Measurements from ENCODE around the gene PCDHA6. TPM values are rescaled to one million over a fixed set of nuclear protein-coding genes. Genes with fewer than 3 reads are reported as not detected.
"Not testable (repeated sequence)": the region's sequence is repeated elsewhere in the genome, so short reads cannot be mapped to it uniquely, and the experiment has no call there.

PCDHA6 gene
- total RNA-seq, 1 experiment from 2014 or later = not detected

GRCh38 chr5:140840978-140841962, 13.5 kb downstream of the PCDHA6 start, which contains the start of gene PCDHA8:
PCDHA8 (plus strand) TSS chr5:140841187; CDS start chr5:140841322, 135 bp downstream.
- Histone ChIP-seq H2AFZ (no peak within 1 kb of the TSS), H3F3A (ENCODE audit: insufficient read depth, low read depth) (no peaks in the 10 kb centered on the region), H3K9me2 (ENCODE audit: insufficient read depth) (no peaks in the 10 kb centered on the region), H3K4me1 (replicated peaks; ENCODE audit: insufficient read depth) (no peaks in the 10 kb centered on the region), H3K4me3 (no peak within 1 kb of the TSS), H3K4me2 (no peak within 1 kb of the TSS), H3K36me3 (ENCODE audit: low read depth) (no peaks in the 10 kb centered on the region), H3K9me3 (ENCODE audit: insufficient read depth, low read depth) (no peaks in the 10 kb centered on the region), H3K27me3 (ENCODE audit: insufficient read depth, low read depth) (no peaks in the 10 kb centered on the region), H4K20me1 (ENCODE audit: insufficient read depth) (no peaks in the 10 kb centered on the region), H3K79me2 (ENCODE audit: low read depth) (no peaks in the 10 kb centered on the region), H3K27ac (no peak within 1 kb of the TSS)
- intact Hi-C loops (cut with micrococcal nuclease; ENCODE audit: unreplicated experiment) = loop anchor here (1.0 kb wide), 1 partner anchor 200 kb away; no protein-coding TSS in a partner anchor
- DNase-seq = peak in 1 of 2 experiments; percentile 13
- ChIA-PET POLR2A (ENCODE audit: unreplicated experiment) (no interaction called here), CTCF (interaction anchor here (0.8 to 1.0 kb wide), 2 partner anchors 13 to 199 kb away, joined by 3 to 4 read pairs; partner anchors contain the start of gene PCDHA6)
- no peak for TF ChIP-seq EZH2 (IDR thresholded peaks at IDR 0.05; ENCODE audit: low read depth)
- TF ChIP-seq CTCF (conservative IDR thresholded peaks at IDR 0.05) = peak; percentile 43
- BruUV-seq (replicated peaks) = no TSS peak

GRCh38 chr5:140842798-140843733, 15.3 kb downstream of the PCDHA6 start:
- H3K9me2 ChIP-seq (ENCODE audit: insufficient read depth) = no peaks in the 10 kb centered on the region
- no peaks in the 10 kb centered on the region for H3K4me1 ChIP-seq (replicated peaks; ENCODE audit: insufficient read depth)
- no peaks in the 10 kb centered on the region for H3K27me3 ChIP-seq (ENCODE audit: insufficient read depth, low read depth)
- H3K4me2 ChIP-seq = no peak overlapping the region
- no peaks in the 10 kb centered on the region for H4K20me1 ChIP-seq (ENCODE audit: insufficient read depth)
- POLR2A ChIA-PET (ENCODE audit: unreplicated experiment) = no interaction called here
- intact Hi-C loops (cut with micrococcal nuclease; ENCODE audit: unreplicated experiment) = no loop called here
- H3F3A ChIP-seq (ENCODE audit: insufficient read depth, low read depth) = no peaks in the 10 kb centered on the region
- no TSS peak for BruUV-seq (replicated peaks)
- no peak for DNase-seq
- CTCF ChIA-PET = no interaction called here
- H3K4me3 ChIP-seq = no peak overlapping the region
- H3K36me3 ChIP-seq (ENCODE audit: low read depth) = no peaks in the 10 kb centered on the region
- H3K79me2 ChIP-seq (ENCODE audit: low read depth) = no peaks in the 10 kb centered on the region
- no peaks in the 10 kb centered on the region; the same call in 1 of the 2 replicates for H3K9me3 ChIP-seq (ENCODE audit: insufficient read depth, low read depth)
- no peak overlapping the region for H2AFZ ChIP-seq
- no peak overlapping the region for H3K27ac ChIP-seq
- TF ChIP-seq CTCF (conservative IDR thresholded peaks at IDR 0.05) (no peak), EZH2 (IDR thresholded peaks at IDR 0.05; ENCODE audit: low read depth) (no peak)

- intact Hi-C loops (cut with micrococcal nuclease; ENCODE audit: unreplicated experiment); H3K4me2 ChIP-seq; H3K27ac ChIP-seq; H3K9me2 ChIP-seq (ENCODE audit: insufficient read depth); H3K9me3 ChIP-seq (ENCODE audit: insufficient read depth, low read depth); BruUV-seq (replicated peaks); H3K79me2 ChIP-seq (ENCODE audit: low read depth); H3K27me3 ChIP-seq (ENCODE audit: insufficient read depth, low read depth); H4K20me1 ChIP-seq (ENCODE audit: insufficient read depth); DNase-seq; H3K36me3 ChIP-seq (ENCODE audit: low read depth); POLR2A ChIA-PET (ENCODE audit: unreplicated experiment); H3K4me1 ChIP-seq (replicated peaks; ENCODE audit: insufficient read depth); H3F3A ChIP-seq (ENCODE audit: insufficient read depth, low read depth); H2AFZ ChIP-seq; H3K4me3 ChIP-seq: not testable (repeated sequence)
- CTCF ChIA-PET = interaction anchor here (0.5 kb wide), 1 partner anchor 490 kb away, joined by 7 read pairs; no protein-coding TSS in a partner anchor
Observed at GRCh38 chr5:140848139-140849102, 20.7 kb downstream of the PCDHA6 start, which contains the start of gene PCDHA9. PCDHA9 (plus strand) TSS chr5:140848382; CDS start chr5:140848496, 114 bp downstream.

- POLR2A ChIA-PET (ENCODE audit: unreplicated experiment) = not testable (repeated sequence)
Observed at GRCh38 chr5:140849831-140850634, 22.3 kb downstream of the PCDHA6 start.

More at GRCh38 chr5:140849831-140850634, 22.3 kb downstream of the PCDHA6 start:
- H3K4me3 ChIP-seq; H3K27ac ChIP-seq; H3F3A ChIP-seq (ENCODE audit: insufficient read depth, low read depth); BruUV-seq (replicated peaks); DNase-seq; H3K36me3 ChIP-seq (ENCODE audit: low read depth); H4K20me1 ChIP-seq (ENCODE audit: insufficient read depth); H3K4me2 ChIP-seq; H3K79me2 ChIP-seq (ENCODE audit: low read depth); intact Hi-C loops (cut with micrococcal nuclease; ENCODE audit: unreplicated experiment); H3K9me3 ChIP-seq (ENCODE audit: insufficient read depth, low read depth); H3K27me3 ChIP-seq (ENCODE audit: insufficient read depth, low read depth); H2AFZ ChIP-seq; H3K4me1 ChIP-seq (replicated peaks; ENCODE audit: insufficient read depth); H3K9me2 ChIP-seq (ENCODE audit: insufficient read depth): not testable (repeated sequence)
- CTCF ChIA-PET = interaction anchor here (0.6 kb wide), 1 partner anchor 1650 kb away, joined by 4 read pairs; no protein-coding TSS in a partner anchor
